HG02588 (cell line): ENCODE results near the gene P3H3.

Experiments used
- ATAC-seq: cut with Tn5 transposase; IDR thresholded peaks from one replicate; pipeline ENCODE4 v1.9.1; 2021; ENCODE audit warnings: mild to moderate bottlenecking, moderate library complexity; ENCODE audit not compliant: unreplicated experiment

The P3H3 gene

DNA sequence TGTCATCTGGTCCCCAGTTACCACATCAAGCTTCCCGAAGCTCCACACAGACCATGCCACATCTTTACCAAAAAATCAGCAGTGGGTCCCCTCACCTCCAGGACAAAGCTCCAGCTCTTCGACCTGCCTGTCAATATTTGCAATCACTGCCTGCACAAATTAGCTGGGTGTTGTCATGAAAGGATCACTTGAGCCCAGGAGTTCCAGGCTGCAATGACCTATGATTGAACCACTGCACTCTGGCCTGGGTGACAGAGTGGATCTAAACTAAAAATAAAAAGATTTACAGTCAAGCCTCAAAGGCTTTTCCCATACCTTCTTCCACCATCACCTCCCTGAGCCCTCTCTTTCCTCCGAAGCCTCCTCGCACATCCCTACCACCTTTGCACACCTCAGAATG is 31.6 kb upstream of the P3H3 start:
- ATAC-seq, result no peak

DNA sequence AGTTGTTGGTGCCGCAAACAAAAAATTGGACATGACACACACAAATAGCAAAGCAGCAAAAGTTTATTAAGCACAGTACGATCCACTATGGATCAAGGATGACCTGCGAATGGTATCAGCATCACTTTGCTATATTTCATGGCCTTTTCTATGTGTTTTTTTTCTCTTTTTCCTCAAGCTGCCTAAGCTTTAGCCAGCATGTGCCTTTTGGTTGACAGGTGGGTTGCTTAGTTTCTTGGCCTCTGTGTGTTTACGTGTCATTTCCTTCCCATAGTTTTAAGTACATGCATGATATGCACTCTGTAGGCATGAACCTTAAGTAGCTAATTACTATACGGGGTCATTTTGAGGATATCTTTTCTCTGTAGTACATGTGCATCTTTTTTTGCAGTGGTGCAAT is 29.1 kb upstream of the P3H3 start:
- no peak for ATAC-seq

DNA sequence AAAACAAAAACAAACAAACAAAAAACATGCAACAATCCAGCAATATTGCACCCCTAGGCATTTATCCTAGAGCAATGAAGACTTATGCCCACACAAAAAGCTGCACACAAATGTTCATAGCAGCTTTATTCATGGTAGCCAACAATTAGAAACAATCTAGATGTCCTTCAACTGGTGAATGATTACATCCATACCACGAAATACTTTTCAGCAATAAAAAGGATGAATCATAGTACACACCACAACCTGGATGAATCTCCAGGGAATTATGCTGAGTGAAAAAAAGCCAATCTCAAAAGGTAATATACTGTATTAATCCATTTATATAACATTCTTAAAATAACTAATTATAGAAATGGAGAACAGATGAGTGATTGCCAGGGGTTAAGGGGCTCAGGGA is 21.0 kb upstream of the P3H3 start:
- ATAC-seq, result no peak

DNA sequence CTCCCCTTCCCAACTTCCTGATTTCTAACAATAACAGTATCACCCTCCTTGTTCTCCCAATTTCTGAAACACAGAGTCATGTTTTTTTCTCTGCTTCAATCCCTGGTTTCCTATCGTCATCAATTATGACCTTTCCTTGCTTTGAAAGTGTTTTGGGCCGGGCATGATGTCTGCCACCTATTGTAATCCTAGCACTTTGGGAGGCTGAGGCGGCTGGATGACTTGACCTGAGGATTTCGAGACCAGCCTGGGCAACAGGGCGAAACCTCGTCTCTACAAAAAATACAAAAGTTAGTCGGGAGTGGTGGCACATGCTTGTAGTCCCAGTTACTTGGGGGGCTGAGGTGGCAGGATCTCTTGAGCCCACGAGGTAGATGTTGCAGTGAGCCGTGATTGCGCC is 19.2 kb upstream of the P3H3 start:
- no peak for ATAC-seq

DNA sequence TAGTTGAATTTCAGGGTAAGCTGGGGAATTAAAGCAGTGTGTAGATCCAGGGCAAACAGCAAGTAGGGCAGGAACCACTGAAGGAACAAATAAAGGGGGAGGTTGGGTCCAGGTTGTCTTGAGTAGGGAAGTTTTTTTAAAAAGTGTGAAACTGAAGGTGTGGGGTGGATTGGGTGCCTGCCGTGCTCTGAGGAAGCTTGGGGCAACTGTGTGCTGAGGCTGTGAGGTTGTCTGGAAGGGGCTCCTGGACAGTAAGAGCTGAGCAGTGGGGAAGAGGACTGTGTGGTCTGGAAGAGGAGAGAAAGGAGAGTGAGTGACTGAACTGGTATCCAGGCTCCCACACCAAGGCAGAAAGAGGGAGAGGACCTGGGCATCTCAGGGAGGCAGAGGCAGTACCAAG is 17.4 kb upstream of the P3H3 start:
- ATAC-seq, result no peak

DNA sequence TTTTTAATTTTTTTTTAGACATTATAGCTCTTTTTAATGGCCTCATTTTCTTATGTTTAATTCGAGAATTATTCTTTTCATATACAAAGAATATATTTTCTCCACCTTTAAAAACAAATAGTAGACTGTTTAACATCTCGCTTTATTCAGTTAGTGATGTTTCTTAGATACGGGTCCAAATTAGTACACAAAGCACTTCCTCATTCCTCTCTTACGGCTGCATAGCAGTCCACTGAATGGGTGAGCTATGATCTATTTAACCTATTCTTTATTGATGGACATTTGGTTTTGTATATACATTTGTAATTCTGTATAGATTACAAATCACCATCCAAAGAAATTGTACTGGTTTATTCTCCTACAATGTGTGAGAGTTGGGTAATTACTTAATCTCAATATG is 14.8 kb upstream of the P3H3 start:
- ATAC-seq, result no peak

DNA sequence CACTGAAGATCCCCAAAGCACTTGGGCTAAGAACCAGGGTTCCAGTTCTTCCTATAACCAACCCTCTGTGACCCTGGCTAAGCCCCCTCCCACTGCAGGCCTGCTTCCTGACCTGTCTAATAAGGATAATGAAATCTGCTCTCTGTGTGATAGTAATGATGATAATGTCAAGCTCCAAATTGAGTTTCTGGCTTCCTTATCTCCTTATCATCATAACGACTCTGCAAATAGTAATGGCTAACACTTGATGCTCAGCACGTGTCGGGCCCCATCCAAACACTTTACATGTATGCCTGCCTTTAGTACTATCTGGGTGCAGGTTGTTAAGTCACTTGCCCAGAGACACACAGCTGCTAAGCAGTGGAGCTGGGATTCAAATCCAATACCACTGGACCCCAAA is 11.6 kb upstream of the P3H3 start:
- ATAC-seq, result no peak

DNA sequence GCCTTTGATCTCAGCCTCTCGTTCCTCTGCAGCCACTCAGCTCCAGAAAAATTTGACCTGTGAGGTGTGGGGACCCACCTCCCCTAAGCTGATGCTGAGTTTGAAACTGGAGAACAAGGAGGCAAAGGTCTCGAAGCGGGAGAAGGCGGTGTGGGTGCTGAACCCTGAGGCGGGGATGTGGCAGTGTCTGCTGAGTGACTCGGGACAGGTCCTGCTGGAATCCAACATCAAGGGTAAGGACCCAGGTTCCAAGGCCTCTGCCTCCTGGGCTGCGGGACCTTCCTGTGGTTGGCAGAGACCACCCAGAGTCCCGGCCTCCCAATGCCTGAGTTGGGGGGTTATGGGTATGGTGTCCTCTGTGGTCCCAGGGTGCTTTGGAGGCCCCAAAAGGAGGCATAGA is 11.1 kb upstream of the P3H3 start:
- ATAC-seq, result no peak

DNA sequence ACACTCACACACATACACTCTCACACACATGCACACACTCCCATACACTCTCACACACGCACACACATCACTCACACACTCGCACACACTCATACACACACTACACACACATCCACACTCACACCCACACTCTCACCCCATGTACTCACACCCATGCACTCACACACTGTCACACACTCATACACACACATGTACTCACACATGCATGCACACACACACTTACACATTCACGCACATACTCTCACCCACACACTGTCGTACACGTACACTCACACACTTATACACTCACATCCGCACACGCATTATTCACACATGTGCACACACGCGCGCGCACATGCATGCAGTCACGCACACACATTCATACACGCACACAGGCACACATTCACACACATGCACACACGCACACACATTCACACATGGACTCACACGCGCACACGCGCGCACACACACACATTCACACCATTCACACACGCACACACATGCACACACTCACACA is 10.5 kb upstream of the P3H3 start:
- no peak for ATAC-seq

DNA sequence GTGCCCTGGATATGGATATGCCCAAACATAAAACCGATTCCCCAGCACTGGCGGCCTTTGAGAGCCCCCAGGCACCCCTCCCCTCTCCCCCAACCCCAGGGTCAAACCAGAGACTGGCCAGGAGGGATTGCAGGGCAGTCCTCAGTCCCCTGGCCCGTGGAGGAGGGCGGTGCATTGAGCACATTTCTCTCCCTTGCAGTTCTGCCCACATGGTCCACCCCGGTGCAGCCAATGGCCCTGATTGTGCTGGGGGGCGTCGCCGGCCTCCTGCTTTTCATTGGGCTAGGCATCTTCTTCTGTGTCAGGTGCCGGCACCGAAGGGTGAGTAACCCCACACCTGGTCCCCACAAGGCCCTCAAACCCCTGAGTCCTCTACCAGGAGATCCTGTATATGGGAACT is 10.0 kb upstream of the P3H3 start:
- no peak for ATAC-seq

DNA sequence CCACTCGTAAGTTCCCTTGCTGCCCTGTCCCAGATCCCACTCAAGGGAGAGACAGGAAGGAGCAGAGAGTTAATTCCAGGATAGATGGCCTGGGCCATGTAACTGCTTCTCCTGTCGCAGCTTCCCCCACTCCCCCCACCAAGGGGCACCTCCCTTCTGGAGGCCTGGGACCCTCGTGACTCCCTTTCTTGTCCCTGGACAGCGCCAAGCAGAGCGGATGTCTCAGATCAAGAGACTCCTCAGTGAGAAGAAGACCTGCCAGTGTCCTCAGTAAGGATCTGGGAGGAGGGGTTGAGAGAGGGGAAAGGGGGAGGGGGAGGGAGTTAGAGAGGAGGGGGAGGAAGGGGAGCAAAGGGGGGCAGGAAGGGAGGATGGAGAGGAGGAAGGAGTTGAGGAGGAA is 9.6 kb upstream of the P3H3 start:
- no peak for ATAC-seq

DNA sequence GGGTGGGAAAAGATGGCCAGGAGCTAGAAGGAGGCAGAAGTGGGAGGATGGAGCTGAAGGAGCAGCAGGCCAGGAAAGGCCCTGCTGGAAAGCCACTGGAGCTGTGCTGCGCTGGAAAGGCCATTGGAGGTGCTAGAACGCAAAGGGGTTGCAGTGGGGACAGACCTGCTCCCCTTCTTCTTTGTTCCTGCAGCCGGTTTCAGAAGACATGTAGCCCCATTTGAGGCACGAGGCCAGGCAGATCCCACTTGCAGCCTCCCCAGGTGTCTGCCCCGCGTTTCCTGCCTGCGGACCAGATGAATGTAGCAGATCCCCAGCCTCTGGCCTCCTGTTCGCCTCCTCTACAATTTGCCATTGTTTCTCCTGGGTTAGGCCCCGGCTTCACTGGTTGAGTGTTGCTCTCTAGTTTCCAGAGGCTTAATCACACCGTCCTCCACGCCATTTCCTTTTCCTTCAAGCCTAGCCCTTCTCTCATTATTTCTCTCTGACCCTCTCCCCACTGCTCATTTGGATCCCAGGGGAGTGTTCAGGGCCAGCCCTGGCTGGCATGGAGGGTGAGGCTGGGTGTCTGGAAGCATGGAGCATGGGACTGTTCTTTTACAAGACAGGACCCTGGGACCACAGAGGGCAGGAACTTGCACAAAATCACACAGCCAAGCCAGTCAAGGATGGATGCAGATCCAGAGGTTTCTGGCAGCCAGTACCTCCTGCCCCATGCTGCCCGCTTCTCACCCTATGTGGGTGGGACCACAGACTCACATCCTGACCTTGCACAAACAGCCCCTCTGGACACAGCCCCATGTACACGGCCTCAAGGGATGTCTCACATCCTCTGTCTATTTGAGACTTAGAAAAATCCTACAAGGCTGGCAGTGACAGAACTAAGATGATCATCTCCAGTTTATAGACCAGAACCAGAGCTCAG is 8.8 kb upstream of the P3H3 start:
- no peak for ATAC-seq

DNA sequence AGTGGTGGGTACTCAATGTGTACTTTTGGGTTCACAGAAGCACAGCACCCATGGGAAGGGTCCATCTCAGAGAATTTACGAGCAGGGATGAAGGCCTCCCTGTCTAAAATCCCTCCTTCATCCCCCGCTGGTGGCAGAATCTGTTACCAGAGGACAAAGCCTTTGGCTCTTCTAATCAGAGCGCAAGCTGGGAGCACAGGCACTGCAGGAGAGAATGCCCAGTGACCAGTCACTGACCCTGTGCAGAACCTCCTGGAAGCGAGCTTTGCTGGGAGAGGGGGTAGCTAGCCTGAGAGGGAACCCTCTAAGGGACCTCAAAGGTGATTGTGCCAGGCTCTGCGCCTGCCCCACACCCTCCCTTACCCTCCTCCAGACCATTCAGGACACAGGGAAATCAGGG is 8.0 kb upstream of the P3H3 start:
- no peak for ATAC-seq

DNA sequence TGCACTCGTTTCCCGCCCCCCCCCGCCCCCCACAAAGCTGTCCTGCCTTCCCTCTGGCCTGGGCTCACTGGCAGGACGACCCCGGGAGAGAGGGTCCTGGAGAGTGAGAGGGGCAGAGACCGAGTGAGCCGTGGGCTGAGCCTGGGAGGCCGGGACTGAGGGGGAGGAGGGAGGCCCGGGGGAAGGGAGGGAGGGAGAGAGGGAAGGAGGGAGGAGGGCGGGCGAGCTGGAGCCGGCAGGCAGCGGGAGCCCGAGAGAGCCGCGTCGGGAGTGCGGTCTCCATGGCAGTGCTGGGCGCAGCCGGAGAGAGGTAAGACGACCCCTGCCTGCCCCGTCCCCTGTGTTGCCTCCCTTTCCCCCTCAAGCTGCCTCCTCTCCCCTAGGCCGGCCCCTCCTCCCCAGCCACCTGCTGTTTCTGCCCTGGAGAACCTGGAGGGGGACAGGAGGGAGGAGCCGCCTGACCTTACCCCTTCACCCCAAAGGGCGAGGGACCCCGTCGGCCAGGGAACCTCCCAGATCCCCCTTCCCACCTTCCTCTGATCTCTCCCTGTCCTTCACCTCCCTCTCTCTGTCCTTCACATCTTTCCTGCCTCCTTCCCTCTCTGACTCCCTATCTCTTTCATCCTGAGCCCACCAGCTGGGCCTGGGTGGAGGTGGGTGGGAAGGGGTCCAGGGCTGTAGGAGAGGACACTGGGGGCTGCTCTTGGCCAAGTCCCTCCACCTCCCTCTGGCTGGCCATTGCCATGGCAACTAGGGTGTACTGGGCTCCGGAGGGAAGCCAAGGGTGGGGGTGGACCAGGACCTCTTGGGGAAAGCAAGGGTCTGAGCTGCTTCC is 6.4 kb upstream of the P3H3 start, which contains the start of gene GPR162:
TSS of gene GPR162 (plus strand) at position 231 of the 835 bp plus-strand sequence. CDS start 2,078 bp downstream, outside the sequence.
- no peak for ATAC-seq

DNA sequence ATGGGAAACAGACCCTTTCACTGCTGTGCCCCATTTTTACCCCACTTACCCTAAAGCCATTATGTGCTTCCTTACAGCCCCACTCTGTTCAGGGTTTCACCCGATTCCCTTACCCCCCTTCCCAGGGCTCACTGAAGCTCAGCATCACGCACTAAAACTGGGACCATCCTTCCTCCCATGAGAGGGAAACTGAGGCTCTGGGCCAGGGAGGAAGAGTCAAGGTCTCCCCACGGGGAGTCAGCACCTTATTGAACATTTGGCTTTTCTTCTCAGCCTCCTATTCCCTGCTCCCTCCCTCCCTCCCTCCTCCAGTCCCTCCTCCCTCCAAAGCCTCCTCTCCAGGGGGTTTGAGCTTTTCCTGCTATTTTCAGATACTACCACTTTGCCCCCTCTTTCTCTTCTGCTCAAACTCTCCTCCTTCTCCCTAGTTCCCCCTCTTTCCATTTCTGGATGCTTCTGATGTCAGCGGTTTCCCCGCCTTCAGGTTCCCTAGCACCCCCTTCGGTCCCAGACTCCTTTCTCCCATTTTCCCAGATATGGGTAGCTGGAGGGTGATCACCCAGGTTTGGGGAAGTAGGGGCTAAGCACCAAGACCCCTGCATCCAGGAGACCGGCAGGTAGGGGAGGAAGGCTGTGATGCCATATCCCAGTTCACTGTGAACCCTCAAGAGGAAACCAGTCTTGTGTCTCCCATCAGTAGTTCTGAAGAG is 5.6 kb upstream of the P3H3 start:
- no peak for ATAC-seq

DNA sequence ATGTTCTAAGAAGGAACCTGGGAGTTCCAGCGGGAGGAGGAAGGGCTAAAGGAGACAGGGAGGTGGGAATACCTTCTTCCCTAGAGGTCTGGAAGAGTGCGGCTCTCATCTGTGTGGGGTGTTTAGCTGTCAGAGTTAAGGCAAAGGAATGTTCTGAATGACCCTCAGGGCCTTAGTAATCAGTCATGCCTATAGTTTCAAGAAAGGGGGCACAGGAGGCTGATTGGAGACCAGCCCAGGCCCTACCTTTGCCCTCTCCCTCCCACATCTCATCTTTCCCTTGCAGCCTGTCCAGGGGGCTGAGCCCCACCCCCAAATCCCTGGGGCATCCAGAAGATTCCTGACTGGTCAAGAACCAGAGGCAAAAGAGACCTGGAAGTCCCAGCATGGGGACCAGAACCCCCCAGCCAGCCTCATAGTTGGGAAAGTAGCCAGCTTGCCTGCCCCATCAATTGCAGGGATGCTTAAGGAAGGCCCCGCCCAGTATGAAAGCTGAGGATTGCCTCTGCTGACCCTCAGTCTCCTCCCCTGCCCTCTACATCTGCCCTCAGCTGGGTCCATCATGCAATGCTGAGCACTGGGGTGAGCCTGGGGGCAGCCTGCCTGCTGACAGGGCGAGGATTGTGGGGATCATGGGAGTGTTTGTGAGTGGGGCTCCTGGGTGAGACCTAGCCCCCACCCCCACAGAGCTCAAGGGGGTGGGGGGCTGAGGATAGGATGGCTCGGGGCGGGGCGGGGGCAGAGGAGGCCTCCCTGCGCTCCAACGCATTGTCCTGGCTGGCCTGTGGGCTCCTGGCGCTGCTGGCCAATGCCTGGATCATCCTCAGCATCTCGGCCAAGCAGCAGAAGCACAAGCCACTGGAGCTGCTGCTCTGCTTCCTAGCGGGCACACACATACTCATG is 4.8 kb upstream of the P3H3 start:
- ATAC-seq, result no peak

DNA sequence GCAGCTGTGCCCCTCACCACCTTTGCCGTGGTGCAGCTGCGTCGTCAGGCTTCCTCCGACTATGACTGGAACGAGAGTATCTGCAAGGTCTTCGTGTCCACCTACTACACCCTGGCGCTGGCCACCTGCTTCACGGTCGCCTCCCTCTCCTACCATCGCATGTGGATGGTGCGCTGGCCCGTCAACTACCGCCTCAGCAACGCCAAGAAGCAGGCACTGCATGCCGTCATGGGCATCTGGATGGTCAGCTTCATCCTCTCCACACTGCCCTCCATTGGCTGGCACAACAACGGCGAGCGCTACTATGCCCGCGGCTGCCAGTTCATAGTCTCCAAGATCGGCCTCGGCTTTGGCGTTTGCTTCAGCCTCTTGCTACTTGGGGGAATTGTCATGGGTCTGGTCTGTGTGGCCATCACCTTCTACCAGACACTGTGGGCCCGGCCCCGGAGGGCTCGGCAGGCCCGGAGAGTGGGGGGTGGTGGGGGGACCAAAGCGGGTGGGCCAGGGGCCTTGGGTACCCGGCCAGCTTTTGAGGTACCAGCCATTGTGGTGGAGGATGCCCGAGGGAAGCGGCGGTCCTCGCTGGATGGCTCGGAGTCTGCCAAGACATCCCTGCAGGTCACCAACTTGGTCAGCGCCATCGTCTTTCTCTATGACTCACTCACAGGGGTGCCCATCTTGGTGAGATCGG is 4.0 kb upstream of the P3H3 start:
- ATAC-seq, result no peak

DNA sequence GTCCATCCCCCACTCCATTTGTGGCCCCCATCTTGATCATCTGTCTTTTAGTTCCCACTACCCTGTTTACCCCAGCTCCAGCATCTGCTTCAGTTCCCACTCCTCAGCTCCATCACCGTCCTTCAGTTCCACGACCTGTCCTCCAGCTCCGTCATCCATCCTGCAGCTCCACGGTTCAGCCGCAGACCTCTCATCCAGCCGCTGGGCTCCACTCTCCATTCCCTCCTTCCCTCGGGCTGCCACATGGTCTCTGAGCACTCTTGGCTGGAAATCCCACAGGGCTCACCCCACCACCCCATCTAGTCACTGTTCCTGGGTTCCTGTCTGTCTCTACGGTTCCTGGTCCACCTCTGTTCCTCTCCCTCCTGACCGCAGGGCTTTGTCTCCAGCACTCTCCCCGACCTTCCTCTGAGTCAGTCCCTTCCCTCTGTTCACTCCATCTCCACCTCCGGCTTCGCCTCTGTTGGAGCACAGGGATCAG is 3.3 kb upstream of the P3H3 start:
- ATAC-seq, result no peak

DNA sequence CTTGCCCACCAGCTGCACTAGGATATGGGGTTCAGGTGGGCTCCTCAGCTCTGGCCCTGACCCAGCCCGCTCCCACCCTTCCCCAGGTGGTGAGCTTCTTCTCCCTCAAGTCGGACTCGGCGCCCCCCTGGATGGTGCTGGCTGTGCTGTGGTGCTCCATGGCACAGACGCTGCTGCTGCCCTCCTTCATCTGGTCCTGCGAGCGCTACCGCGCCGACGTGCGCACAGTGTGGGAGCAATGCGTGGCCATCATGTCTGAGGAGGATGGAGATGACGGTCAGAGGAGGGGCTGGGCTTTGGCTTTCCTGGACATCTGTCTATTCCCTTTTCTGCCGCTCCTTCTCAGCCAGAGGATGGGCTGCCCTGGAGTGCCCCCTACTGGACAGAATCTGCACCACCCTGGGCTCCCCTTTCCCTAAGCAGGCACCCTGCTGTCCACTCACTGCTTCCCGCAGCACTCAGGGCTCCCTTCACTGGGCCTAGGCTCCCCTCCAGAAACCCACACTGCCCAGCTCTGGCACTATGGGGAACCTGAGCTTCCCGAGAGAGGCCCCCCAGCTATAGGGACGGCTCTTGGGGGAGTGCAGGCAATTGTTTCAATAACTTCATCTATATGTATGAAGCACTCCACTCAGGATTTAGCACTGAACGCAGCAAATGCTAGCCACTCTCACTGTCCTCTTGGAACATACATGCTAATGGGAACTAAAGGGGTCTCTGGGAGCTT is 2.6 kb upstream of the P3H3 start:
- ATAC-seq, result no peak
